Hepatocyte (in vitro differentiated cells): Measurements from ENCODE around the gene THRAP3. TPM values are rescaled to one million over a fixed set of nuclear protein-coding genes. Genes with fewer than 3 reads are reported as not detected.

Experiments
- DNase-seq: peaks from one replicate; pipeline ENCODE4 v3.0.0-alpha.2; 2016; ENCODE audit warnings: low spot score
- H2AFZ ChIP-seq: fragments of 200-600 bp; sonication (generic); 2 replicates; pipeline ENCODE4 v1.6.0; 2016; ENCODE audit warnings: antibody characterized with exemption, mild to moderate bottlenecking
- H3K27ac ChIP-seq: fragments of 200-600 bp; sonication (generic); 2 replicates; pipeline ENCODE4 v1.5.1; 2016; ENCODE audit warnings: mild to moderate bottlenecking
- H3K27me3 ChIP-seq: fragments of 200-600 bp; sonication (generic); 2 replicates; pipeline ENCODE4 v1.6.1; 2016
- H3K36me3 ChIP-seq: fragments of 200-600 bp; sonication (generic); replicated peaks from 2 replicates; pipeline ENCODE4 v1.5.1; 2016; ENCODE audit warnings: low read depth; ENCODE audit not compliant: insufficient read depth
- H3K4me1 ChIP-seq: fragments of 200-600 bp; sonication (generic); 2 replicates; pipeline ENCODE4 v1.5.1; 2016; ENCODE audit warnings: mild to moderate bottlenecking, moderate library complexity; ENCODE audit not compliant: insufficient read depth
- H3K4me2 ChIP-seq: fragments of 200-600 bp; sonication (generic); 2 replicates; pipeline ENCODE4 v1.6.0; 2016
- H3K4me3 ChIP-seq: fragments of 200-600 bp; sonication (generic); 2 replicates; pipeline ENCODE4 v1.5.1; 2016; ENCODE audit warnings: mild to moderate bottlenecking
- H3K79me2 ChIP-seq: fragments of 200-600 bp; sonication (generic); 2 replicates; pipeline ENCODE4 v1.6.0; 2017; ENCODE audit warnings: mild to moderate bottlenecking
- H3K9me2 ChIP-seq: fragments of 200-600 bp; sonication (generic); replicated peaks from 2 replicates; pipeline ENCODE4 v1.6.0; 2017; ENCODE audit warnings: mild to moderate bottlenecking; ENCODE audit not compliant: insufficient read depth
- H3K9me3 ChIP-seq: fragments of 200-600 bp; sonication (generic); 2 replicates; pipeline ENCODE4 v1.5.1; 2016; ENCODE audit warnings: low read depth, mild to moderate bottlenecking
- H4K20me1 ChIP-seq: fragments of 200-600 bp; sonication (generic); 2 replicates; pipeline ENCODE4 v1.6.0; 2016; ENCODE audit warnings: mild to moderate bottlenecking; ENCODE audit not compliant: insufficient read depth, poor library complexity, severe bottlenecking
- CTCF ChIP-seq: fragments of 200-600 bp; sonication (generic); IDR thresholded peaks from 2 replicates; pipeline ENCODE4 v1.5.1; 2016; ENCODE audit warnings: antibody characterized with exemption, mild to moderate bottlenecking; ENCODE audit not compliant: poor library complexity
- EZH2 ChIP-seq: fragments of 200-600 bp; sonication (generic); IDR thresholded peaks from 2 replicates; pipeline ENCODE4 v1.6.1; 2016; ENCODE audit warnings: antibody characterized with exemption, mild to moderate bottlenecking, borderline replicate concordance
- EZH2phosphoT487 ChIP-seq: fragments of 200-600 bp; sonication (generic); IDR thresholded peaks from one replicate; pipeline ENCODE4 v1.6.1; 2018; ENCODE audit warnings: antibody characterized with exemption, mild to moderate bottlenecking, low read depth, moderate library complexity; ENCODE audit not compliant: unreplicated experiment, severe bottlenecking
- WGBS: methylation state at CpG from one replicate; pipeline ENCODE4 v1.1.6; 2016; ENCODE audit warnings: low lambda C conversion rate; ENCODE audit errors: missing lambda C conversion rate; 5-methylcytosine and 5-hydroxymethylcytosine counted together
- polyA plus RNA-seq: library from polyadenylated mRNA; unstranded; fragments of >200 nt; fragmentation: Nextera tagmentation; extraction: Ambion mirVana; gene quantifications from 2 replicates; pipeline ENCODE4 v1.2.1, GENCODE V29; 2016
- total RNA-seq: library from RNA; depleted of rRNA; stranded (reverse); fragments of >200 nt; gene quantifications from 2 replicates; pipeline ENCODE4 v1.2.3, GENCODE V29; 2014

The THRAP3 gene
- total and polyA plus RNA-seq, 2 experiments from 2014 or later: 45.8 to 82.7 TPM

GRCh38 chr1:36303244-36303643, 79.0 kb downstream of the THRAP3 start:
- H3K9me2 ChIP-seq: no peaks in the 10 kb centered on the region
- H3K9me3 ChIP-seq: no peaks in the 10 kb centered on the region
- TF ChIP-seq EZH2phosphoT487: no peak
- no peak for TF ChIP-seq EZH2
- TF ChIP-seq CTCF: no peak
- no peak overlapping the region for H2AFZ ChIP-seq
- H3K27ac ChIP-seq: no peak overlapping the region
- H3K36me3 ChIP-seq: no peaks in the 10 kb centered on the region
- no peak for DNase-seq
- 80% methylated on average over 5 of the region's 5 CpGs for WGBS
- peaks cover 10% of the 10 kb centered on the region for H3K4me1 ChIP-seq
- no peaks in the 10 kb centered on the region for H3K79me2 ChIP-seq
- no peak overlapping the region for H3K4me2 ChIP-seq
- H3K27me3 ChIP-seq: no peaks in the 10 kb centered on the region
- H4K20me1 ChIP-seq: no peaks in the 10 kb centered on the region
- H3K4me3 ChIP-seq: no peak overlapping the region

GRCh38 chr1:36303650-36304360, 79.6 kb downstream of the THRAP3 start:
- H3K9me3 ChIP-seq: no peaks in the 10 kb centered on the region
- H3K27ac ChIP-seq: no peak overlapping the region
- no peaks in the 10 kb centered on the region for H3K79me2 ChIP-seq
- TF ChIP-seq EZH2 (no peak), CTCF (no peak), EZH2phosphoT487 (no peak)
- no peaks in the 10 kb centered on the region for H3K9me2 ChIP-seq
- no peak for DNase-seq
- peaks cover 10% of the 10 kb centered on the region for H3K4me1 ChIP-seq
- no peaks in the 10 kb centered on the region for H3K27me3 ChIP-seq
- no peaks in the 10 kb centered on the region for H3K36me3 ChIP-seq
- H3K4me3 ChIP-seq: no peak overlapping the region
- no peak overlapping the region for H3K4me2 ChIP-seq
- H2AFZ ChIP-seq: no peak overlapping the region
- WGBS: 95% methylated on average over 23 of the region's 23 CpGs
- H4K20me1 ChIP-seq: no peaks in the 10 kb centered on the region

- 88% methylated on average over 7 of the region's 7 CpGs for WGBS
- Histone ChIP-seq H3K4me3 (no peak overlapping the region), H3K4me2 (no peak overlapping the region), H2AFZ (no peak overlapping the region), H3K27me3 (no peaks in the 10 kb centered on the region), H3K9me3 (no peaks in the 10 kb centered on the region), H3K79me2 (no peaks in the 10 kb centered on the region), H4K20me1 (no peaks in the 10 kb centered on the region), H3K4me1 (peaks cover 10% of the 10 kb centered on the region), H3K27ac (peak overlapping the region; percentile 93), H3K9me2 (no peaks in the 10 kb centered on the region), H3K36me3 (no peaks in the 10 kb centered on the region)
- no peak for DNase-seq
- TF ChIP-seq EZH2 (no peak), CTCF (no peak), EZH2phosphoT487 (no peak)
Observed at GRCh38 chr1:36304521-36304920, 80.3 kb downstream of the THRAP3 start.
